HAP-1 (cell line): Measurements from ENCODE around the gene TSSK6.

Experiments
- DNase-seq, 2 experiments: peaks; one replicate each; pipeline ENCODE4 v3.0.0-alpha.2; 2016 to 2020; ENCODE audit warnings: low spot score in 2 of 2
- H3K27me3 ChIP-seq: fragments of 250-450 bp; sonication (Bioruptor Pico); 2 replicates; pipeline ENCODE4 v1.5.1; 2020; ENCODE audit warnings: low read depth, mild to moderate bottlenecking, moderate library complexity
- H3K36me3 ChIP-seq: fragments of 250-450 bp; sonication (Bioruptor Pico); replicated peaks from 2 replicates; pipeline ENCODE4 v1.5.1; 2020; ENCODE audit warnings: mild to moderate bottlenecking
- H3K4me1 ChIP-seq: fragments of 250-450 bp; sonication (Bioruptor Pico); 2 replicates; pipeline ENCODE4 v1.5.1; 2020; ENCODE audit warnings: mild to moderate bottlenecking
- H3K4me3 ChIP-seq: fragments of 250-450 bp; sonication (Bioruptor Pico); 2 replicates; pipeline ENCODE4 v1.5.1; 2020; ENCODE audit warnings: mild to moderate bottlenecking, moderate library complexity
- H3K9me3 ChIP-seq: fragments of 250-450 bp; sonication (Bioruptor Pico); 2 replicates; pipeline ENCODE4 v1.5.1; 2020; ENCODE audit warnings: mild to moderate bottlenecking, moderate library complexity
- in situ Hi-C: fragments of 300-500 bp; cut with MboI; formaldehyde crosslinking; loops from 3 replicates; pipeline ENCODE4 v1.14.3; 2020; ENCODE audit warnings: low sequenced_read_pairs, inconsistent platforms, mixed read lengths

TSSK6 gene

GRCh38 chr19:19550485-19550929, 35.2 kb upstream of the TSSK6 start:
- in situ Hi-C loops: no loop called here
- Histone ChIP-seq H3K4me1 (no peaks in the 10 kb centered on the region), H3K36me3 (no peaks in the 10 kb centered on the region), H3K9me3 (no peaks in the 10 kb centered on the region), H3K4me3 (no peak overlapping the region), H3K27me3 (no peaks in the 10 kb centered on the region)
- no peak for DNase-seq

GRCh38 chr19:19549804-19550464, 34.6 kb upstream of the TSSK6 start:
- no peak overlapping the region for H3K4me3 ChIP-seq
- H3K9me3 ChIP-seq: no peaks in the 10 kb centered on the region
- no peaks in the 10 kb centered on the region for H3K4me1 ChIP-seq
- no peaks in the 10 kb centered on the region for H3K36me3 ChIP-seq
- in situ Hi-C loops: loop anchor here (25.0 kb wide), 1 partner anchor 412 kb away; no protein-coding TSS in a partner anchor
- DNase-seq: no peak
- H3K27me3 ChIP-seq: no peaks in the 10 kb centered on the region

- Histone ChIP-seq H3K36me3 (no peaks in the 10 kb centered on the region), H3K4me3 (no peak overlapping the region), H3K27me3 (no peaks in the 10 kb centered on the region), H3K9me3 (no peaks in the 10 kb centered on the region), H3K4me1 (no peaks in the 10 kb centered on the region)
- no peak for DNase-seq
- in situ Hi-C loops: loop anchor here (25.0 kb wide), 1 partner anchor 413 kb away; no protein-coding TSS in a partner anchor
These were observed 33.8 kb upstream of the TSSK6 start for GRCh38 chr19:19548915-19549759.

GRCh38 chr19:19547674-19548336, 32.5 kb upstream of the TSSK6 start:
- no peak for DNase-seq
- no peaks in the 10 kb centered on the region for H3K4me1 ChIP-seq
- in situ Hi-C loops: loop anchor here (25.0 kb wide), 1 partner anchor 414 kb away; no protein-coding TSS in a partner anchor
- no peak overlapping the region for H3K4me3 ChIP-seq
- no peaks in the 10 kb centered on the region for H3K27me3 ChIP-seq
- H3K9me3 ChIP-seq: no peaks in the 10 kb centered on the region
- H3K36me3 ChIP-seq: no peaks in the 10 kb centered on the region

- H3K4me1 ChIP-seq: no peaks in the 10 kb centered on the region
- no peak for DNase-seq
- no peaks in the 10 kb centered on the region for H3K27me3 ChIP-seq
- H3K36me3 ChIP-seq: no peaks in the 10 kb centered on the region
- H3K9me3 ChIP-seq: no peaks in the 10 kb centered on the region
- H3K4me3 ChIP-seq: no peak overlapping the region
- in situ Hi-C loops: loop anchor here (25.0 kb wide), 1 partner anchor 416 kb away; no protein-coding TSS in a partner anchor
These were observed 31.4 kb upstream of the TSSK6 start for GRCh38 chr19:19546751-19547162.

- Histone ChIP-seq H3K4me1 (no peaks in the 10 kb centered on the region), H3K9me3 (no peaks in the 10 kb centered on the region), H3K4me3 (no peak overlapping the region), H3K27me3 (no peaks in the 10 kb centered on the region), H3K36me3 (no peaks in the 10 kb centered on the region)
- in situ Hi-C loops: loop anchor here (25.0 kb wide), 1 partner anchor 417 kb away; no protein-coding TSS in a partner anchor
- no peak for DNase-seq
These were observed 30.4 kb upstream of the TSSK6 start for GRCh38 chr19:19545707-19546106.

- H3K9me3 ChIP-seq: no peaks in the 10 kb centered on the region
- in situ Hi-C loops: loop anchor here (25.0 kb wide), 1 partner anchor 417 kb away; no protein-coding TSS in a partner anchor
These were observed 29.7 kb upstream of the TSSK6 start for GRCh38 chr19:19544954-19545591.

GRCh38 chr19:19544257-19544953, 29.1 kb upstream of the TSSK6 start:
- in situ Hi-C loops: loop anchor here (25.0 kb wide), 1 partner anchor 418 kb away; no protein-coding TSS in a partner anchor
- Histone ChIP-seq H3K4me1 (no peaks in the 10 kb centered on the region), H3K9me3 (no peaks in the 10 kb centered on the region), H3K4me3 (no peak overlapping the region), H3K36me3 (no peaks in the 10 kb centered on the region), H3K27me3 (no peaks in the 10 kb centered on the region)
- DNase-seq: no peak

More at GRCh38 chr19:19544954-19545591, 29.7 kb upstream of the TSSK6 start:
- Histone ChIP-seq H3K4me1 (no peaks in the 10 kb centered on the region), H3K4me3 (no peak overlapping the region), H3K27me3 (no peaks in the 10 kb centered on the region), H3K36me3 (no peaks in the 10 kb centered on the region)
- no peak for DNase-seq

GRCh38 chr19:19543640-19544039, 28.3 kb upstream of the TSSK6 start:
- no peak for DNase-seq
- no peaks in the 10 kb centered on the region for H3K9me3 ChIP-seq
- no peaks in the 10 kb centered on the region for H3K27me3 ChIP-seq
- no peak overlapping the region for H3K4me3 ChIP-seq
- H3K4me1 ChIP-seq: no peaks in the 10 kb centered on the region
- in situ Hi-C loops: loop anchor here (25.0 kb wide), 1 partner anchor 419 kb away; no protein-coding TSS in a partner anchor
- H3K36me3 ChIP-seq: no peaks in the 10 kb centered on the region

GRCh38 chr19:19543101-19543500, 27.8 kb upstream of the TSSK6 start:
- in situ Hi-C loops: loop anchor here (25.0 kb wide), 1 partner anchor 419 kb away; no protein-coding TSS in a partner anchor
- Histone ChIP-seq H3K36me3 (no peaks in the 10 kb centered on the region), H3K4me1 (no peaks in the 10 kb centered on the region), H3K9me3 (no peaks in the 10 kb centered on the region), H3K4me3 (no peak overlapping the region), H3K27me3 (no peaks in the 10 kb centered on the region)
- no peak for DNase-seq

GRCh38 chr19:19542507-19542906, 27.2 kb upstream of the TSSK6 start:
- DNase-seq: no peak
- in situ Hi-C loops: loop anchor here (25.0 kb wide), 1 partner anchor 420 kb away; no protein-coding TSS in a partner anchor
- no peaks in the 10 kb centered on the region for H3K27me3 ChIP-seq
- no peak overlapping the region for H3K4me3 ChIP-seq
- no peaks in the 10 kb centered on the region for H3K36me3 ChIP-seq
- no peaks in the 10 kb centered on the region for H3K4me1 ChIP-seq
- H3K9me3 ChIP-seq: no peaks in the 10 kb centered on the region

- Histone ChIP-seq H3K4me1 (no peaks in the 10 kb centered on the region), H3K9me3 (no peaks in the 10 kb centered on the region), H3K36me3 (no peaks in the 10 kb centered on the region), H3K27me3 (no peaks in the 10 kb centered on the region), H3K4me3 (no peak overlapping the region)
- no peak for DNase-seq
- in situ Hi-C loops: loop anchor here (25.0 kb wide), 1 partner anchor 421 kb away; no protein-coding TSS in a partner anchor
These were observed 26.3 kb upstream of the TSSK6 start for GRCh38 chr19:19541616-19542015.
